CD14-positive monocyte (primary cell): ENCODE data around the gene KLHL25. TPM values are rescaled to one million over a fixed set of nuclear protein-coding genes. Genes with fewer than 3 reads are reported as not detected.

ENCODE experiments used
- DNase-seq, 3 donors: peaks; one replicate each; pipeline ENCODE4 v3.0.0-alpha.2; 2011 to 2022
- H2AFZ ChIP-seq: 2 replicates; pipeline ENCODE4 v1.6.0; 2012; ENCODE audit warnings: mild to moderate bottlenecking, low read depth, low read length, inconsistent platforms; ENCODE audit not compliant: insufficient read depth, poor library complexity, severe bottlenecking
- H3K27ac ChIP-seq, 2 donors: 1 replicate in 1 of 2; 2 replicates in 1 of 2; pipeline ENCODE4 v1.5.1; 2012 to 2013; ENCODE audit warnings: low read length in 2 of 2, control low read depth in 1 of 2, inconsistent platforms in 1 of 2, low read depth in 1 of 2, mild to moderate bottlenecking in 1 of 2
- H3K27me3 ChIP-seq, 2 donors: one replicate each; pipeline versions ENCODE4 v1.6.0 to v1.6.1; 2011 to 2013; ENCODE audit warnings: low read length in 2 of 2; ENCODE audit not compliant: control insufficient read depth in 2 of 2, insufficient read depth in 2 of 2
- H3K36me3 ChIP-seq, 2 donors: replicated peaks in 1 of 2; 1 replicate in 1 of 2; 2 replicates in 1 of 2; pipeline versions ENCODE4 v1.5.1 to v1.6.1; 2012 to 2013; ENCODE audit warnings: low read length in 2 of 2, control low read depth in 1 of 2, inconsistent platforms in 1 of 2, mild to moderate bottlenecking in 1 of 2; ENCODE audit not compliant: insufficient read depth in 2 of 2, control insufficient read depth in 1 of 2
- H3K4me1 ChIP-seq, 2 donors: 1 replicate in 1 of 2; 2 replicates in 1 of 2; pipeline versions ENCODE4 v1.5.1 to v1.6.1; 2012 to 2013; ENCODE audit warnings: low read length in 2 of 2, control low read depth in 1 of 2, inconsistent platforms in 1 of 2, mild to moderate bottlenecking in 1 of 2, moderate library complexity in 1 of 2; ENCODE audit not compliant: insufficient read depth in 2 of 2, control insufficient read depth in 1 of 2
- H3K4me2 ChIP-seq: replicated peaks from 2 replicates; pipeline ENCODE3; 2012; ENCODE audit warnings: low read length, moderate library complexity, mild to moderate bottlenecking; ENCODE audit not compliant: poor library complexity, severe bottlenecking; ENCODE audit errors: extremely low read depth
- H3K4me3 ChIP-seq, 3 experiments: fragments of 200-600 bp in 1 of 3; sonication (generic) in 1 of 3; replicated peaks in 1 of 3; 1 replicate in 2 of 3; 2 replicates in 1 of 3; pipeline ENCODE4 v1.5.1; 2011 to 2013; ENCODE audit warnings: low read length in 3 of 3, mild to moderate bottlenecking in 3 of 3, control low read depth in 2 of 3, low read depth in 2 of 3, inconsistent platforms in 1 of 3, moderate library complexity in 1 of 3
- H3K79me2 ChIP-seq: 2 replicates; pipeline ENCODE4 v1.6.0; 2012; ENCODE audit warnings: mild to moderate bottlenecking, control low read depth, inconsistent platforms, low read length, moderate library complexity; ENCODE audit not compliant: insufficient read depth
- H3K9ac ChIP-seq: 2 replicates; pipeline ENCODE4 v1.6.0; 2017; ENCODE audit warnings: low read length, mild to moderate bottlenecking; ENCODE audit not compliant: insufficient read depth, poor library complexity, severe bottlenecking
- H3K9me3 ChIP-seq, 2 donors: replicated peaks in 1 of 2; 1 replicate in 1 of 2; 2 replicates in 1 of 2; pipeline versions ENCODE4 v1.5.1 to v1.6.1; 2012 to 2013; ENCODE audit warnings: low read length in 2 of 2, control low read depth in 1 of 2; ENCODE audit not compliant: control insufficient read depth in 1 of 2, insufficient read depth in 1 of 2
- H4K20me1 ChIP-seq: 2 replicates; pipeline ENCODE4 v1.6.0; 2012; ENCODE audit warnings: mild to moderate bottlenecking, low read length, control low read depth, moderate library complexity; ENCODE audit not compliant: insufficient read depth
- H3K27ac Mint-ChIP-seq, 7 donors: one replicate each; pipeline ENCODE4 v1.8.0; 2020; ENCODE audit warnings: mild to moderate bottlenecking in 7 of 7, mixed read lengths in 7 of 7, moderate library complexity in 6 of 7, inconsistent platforms in 2 of 7
- H3K27me3 Mint-ChIP-seq, 3 donors: one replicate each; pipeline ENCODE4 v1.8.0; 2021 to 2022; ENCODE audit warnings: low read depth in 3 of 3, mild to moderate bottlenecking in 3 of 3, mixed read lengths in 3 of 3, moderate library complexity in 3 of 3, inconsistent platforms in 1 of 3
- H3K36me3 Mint-ChIP-seq, 2 donors: one replicate each; pipeline ENCODE4 v1.8.0; 2020; ENCODE audit warnings: mixed read lengths in 2 of 2, inconsistent platforms in 1 of 2, mild to moderate bottlenecking in 1 of 2
- H3K4me1 Mint-ChIP-seq: one replicate; pipeline ENCODE4 v1.8.0; 2020; ENCODE audit warnings: mild to moderate bottlenecking, mixed read lengths
- H3K4me3 Mint-ChIP-seq, 2 donors: one replicate each; pipeline ENCODE4 v1.8.0; 2020; ENCODE audit warnings: mild to moderate bottlenecking in 2 of 2, mixed read lengths in 2 of 2, moderate library complexity in 1 of 2
- H3K9me3 Mint-ChIP-seq, 7 donors: one replicate each; pipeline ENCODE4 v1.8.0; 2020 to 2022; ENCODE audit warnings: mixed read lengths in 7 of 7, mild to moderate bottlenecking in 6 of 7, moderate library complexity in 6 of 7, inconsistent platforms in 2 of 7
- CTCF ChIP-seq: fragments of 200-600 bp; IDR thresholded peaks from one replicate; pipeline ENCODE4 v1.8.0; 2022; ENCODE audit warnings: antibody characterized with exemption, mild to moderate bottlenecking
- WGBS: methylation state at CpG from one replicate; pipeline ENCODE4 v1.1.5; 2013; ENCODE audit warnings: missing lambda C conversion rate; ENCODE audit not compliant: insufficient coverage; 5-methylcytosine and 5-hydroxymethylcytosine counted together
- intact Hi-C, 2 donors: fragments of 100-400 bp; cut with micrococcal nuclease; formaldehyde crosslinking; loops; one replicate each; pipeline versions ENCODE4 v1.15.0 to v1.15.1; 2023
- polyA plus RNA-seq, 3 donors: library from polyadenylated mRNA; depleted of rRNA in 1 of 3; unstranded in 2 of 3; stranded (reverse) in 1 of 3; fragments of 300-500 nt in 2 of 3; fragments of >200 nt in 1 of 3; fragmentation: Illumina TruSeq in 2 of 3; gene quantifications; 1 replicate in 2 of 3; 2 replicates in 1 of 3; pipeline ENCODE4 v1.2.3, GENCODE V29; 2012 to 2021

KLHL25 gene
- polyA plus RNA-seq, 3 donors = 0.27 to 0.60 (median 0.40) TPM

DNA sequence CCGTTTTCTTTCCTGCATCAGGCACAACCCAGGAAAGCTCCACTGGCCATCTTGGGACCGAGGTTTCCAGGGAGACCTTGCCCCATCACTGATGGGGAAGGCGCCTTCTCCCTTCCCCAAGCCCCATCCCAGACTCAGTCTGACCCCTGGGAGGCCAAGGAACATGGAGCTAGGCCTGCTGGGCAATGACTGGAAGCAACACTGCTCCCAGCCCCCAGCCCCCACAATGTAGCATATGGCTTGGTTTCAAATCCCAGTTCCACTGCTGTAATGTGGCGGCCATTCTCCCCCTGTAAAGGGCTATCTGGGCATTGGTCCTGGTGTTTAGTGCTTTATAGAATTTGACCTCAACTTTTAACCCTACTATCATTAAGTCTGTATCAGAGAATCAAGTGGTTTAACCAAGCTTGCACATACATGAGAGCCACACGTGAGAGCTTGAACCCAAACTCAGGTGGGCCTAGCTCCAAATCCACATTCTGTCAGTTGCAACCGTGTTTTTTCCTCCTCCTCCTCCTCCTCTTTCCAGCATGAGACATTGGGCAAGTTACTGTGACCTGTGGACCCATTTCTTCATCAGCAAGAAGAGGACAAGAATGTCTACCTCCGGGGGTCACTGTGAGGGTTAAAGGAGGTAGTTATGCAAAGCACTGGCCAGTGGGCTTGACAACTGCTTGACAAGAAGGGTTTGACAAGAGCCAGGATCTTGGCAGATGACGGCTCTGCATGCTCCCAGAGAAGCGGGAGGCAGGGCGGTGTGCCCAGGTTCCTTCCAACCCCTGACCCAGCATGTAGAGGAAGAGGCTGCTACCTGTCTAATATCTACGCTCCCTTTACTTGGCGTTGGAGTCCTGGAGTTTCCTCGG, 37.4 kb downstream of the KLHL25 start:
- no peak for TF ChIP-seq CTCF
- Histone ChIP-seq H4K20me1 (no peaks in the 10 kb centered on the region), H2AFZ (no peak overlapping the region), H3K9ac (no peak overlapping the region), H3K4me3 (no peak overlapping the region), H3K36me3 (no peaks in the 10 kb centered on the region), H3K27ac (no peak overlapping the region), H3K79me2 (no peaks in the 10 kb centered on the region), H3K27me3 (no peaks in the 10 kb centered on the region), H3K4me2 (no peak overlapping the region), H3K9me3 (no peaks in the 10 kb centered on the region), H3K4me1 (peaks cover 6 to 7% of the 10 kb centered on the region in 2 donors)
- Mint-ChIP-seq H3K4me3 (no peak overlapping the region), H3K27ac (peak overlapping the region in 1 of 7 donors; percentile 30), H3K27me3 (peaks cover 0 to 2% (median 0%) of the 10 kb centered on the region in 3 donors), H3K4me1 (peaks cover 16% of the 10 kb centered on the region), H3K9me3 (peaks cover 0 to 2% (median 0%) of the 10 kb centered on the region in 7 donors), H3K36me3 (no peaks in the 10 kb centered on the region)
- 93% methylated on average over 6 of the region's 13 CpGs for WGBS
- intact Hi-C loops = no loop called here
- no peak for DNase-seq

DNA sequence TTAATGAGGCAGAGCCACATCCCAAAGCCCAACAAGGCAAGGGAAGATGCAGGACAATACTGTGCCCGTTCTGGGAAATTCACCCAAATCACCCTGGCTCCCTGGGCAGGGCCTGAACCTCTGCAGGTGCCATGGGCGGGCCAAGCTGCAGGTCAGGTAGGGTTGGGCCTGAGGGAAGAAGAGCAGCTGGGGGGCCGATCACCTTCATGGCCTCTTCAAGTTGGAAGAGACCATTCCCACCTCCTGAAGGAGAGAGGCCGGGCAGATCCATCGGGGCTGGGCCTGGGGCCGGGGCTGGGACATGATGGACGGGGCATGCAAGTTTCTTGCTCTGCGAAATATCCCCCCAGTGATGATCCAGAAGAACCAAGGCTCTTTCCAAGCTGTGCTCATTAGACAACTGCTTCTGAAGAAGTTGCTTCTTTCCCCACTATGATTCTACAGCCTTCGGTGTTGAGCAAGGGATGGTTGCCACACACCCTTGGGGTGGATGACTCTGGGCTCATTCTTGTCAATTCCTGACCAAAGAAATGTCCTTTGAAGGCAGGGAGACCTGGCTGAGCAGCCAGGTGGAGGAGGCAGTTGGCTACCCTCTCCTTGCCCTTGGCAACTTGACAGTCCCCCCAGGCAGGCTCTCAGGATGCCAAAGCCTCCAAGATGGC, 38.2 kb downstream of the KLHL25 start:
- no peak for TF ChIP-seq CTCF
- Histone ChIP-seq H2AFZ (no peak overlapping the region), H4K20me1 (peaks cover 4% of the 10 kb centered on the region), H3K79me2 (no peaks in the 10 kb centered on the region), H3K4me2 (no peak overlapping the region), H3K27ac (no peak overlapping the region), H3K27me3 (no peaks in the 10 kb centered on the region), H3K36me3 (no peaks in the 10 kb centered on the region), H3K4me1 (peaks cover 6 to 7% of the 10 kb centered on the region in 2 donors), H3K9me3 (no peaks in the 10 kb centered on the region), H3K4me3 (no peak overlapping the region), H3K9ac (no peak overlapping the region)
- Mint-ChIP-seq H3K27me3 (peaks cover under 1 to 4% (median 2%) of the 10 kb centered on the region in 3 donors), H3K4me3 (no peak overlapping the region), H3K27ac (peak overlapping the region in 2 of 7 donors; percentile 30 to 52), H3K4me1 (peaks cover 16% of the 10 kb centered on the region), H3K9me3 (peaks cover 0 to 2% (median 0%) of the 10 kb centered on the region in 7 donors), H3K36me3 (no peaks in the 10 kb centered on the region)
- intact Hi-C loops = no loop called here
- DNase-seq = peak in 1 of 3 donors; percentile 12
- 93% methylated on average over 2 of the region's 9 CpGs for WGBS
